Astrocyte (in vitro differentiated cells and primary cell): Measurements from ENCODE around the gene SND1.

Experiments
- EZH2 ChIP-seq: IDR thresholded peaks from 2 replicates; pipeline ENCODE4 v1.6.1; 2012; ENCODE audit warnings: mild to moderate bottlenecking, low read length, inconsistent platforms; ENCODE audit not compliant: insufficient read depth
- TF ChIP-seq, protein P1 (sequence below): IDR thresholded peaks from 2 replicates; pipeline ENCODE4 v1.5.1; 2011; ENCODE audit warnings: low read depth, mild to moderate bottlenecking, inconsistent platforms, low read length, moderate library complexity; ENCODE audit not compliant: insufficient read depth

DNA sequence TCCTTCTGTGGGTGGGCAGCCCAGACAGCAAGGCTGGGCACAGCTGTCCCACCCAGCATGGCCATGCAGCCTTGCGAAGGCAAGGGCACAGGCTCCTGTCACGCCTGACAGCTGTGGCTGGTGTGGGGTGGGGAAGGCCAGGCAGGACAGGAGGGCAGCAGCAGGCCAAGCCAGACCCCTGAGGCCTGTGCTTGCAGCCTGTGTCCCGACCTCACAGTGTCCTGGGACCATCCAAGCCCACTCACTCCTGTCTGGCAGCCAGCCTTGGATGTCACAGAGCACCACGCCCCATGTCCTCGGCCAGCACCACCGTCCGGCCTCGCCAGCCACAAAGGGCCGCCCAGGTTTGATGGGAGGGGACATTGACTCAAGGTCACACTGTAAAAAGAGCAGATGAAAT is 464.7 kb downstream of the SND1 start:
- TF ChIP-seq, protein P1, sequence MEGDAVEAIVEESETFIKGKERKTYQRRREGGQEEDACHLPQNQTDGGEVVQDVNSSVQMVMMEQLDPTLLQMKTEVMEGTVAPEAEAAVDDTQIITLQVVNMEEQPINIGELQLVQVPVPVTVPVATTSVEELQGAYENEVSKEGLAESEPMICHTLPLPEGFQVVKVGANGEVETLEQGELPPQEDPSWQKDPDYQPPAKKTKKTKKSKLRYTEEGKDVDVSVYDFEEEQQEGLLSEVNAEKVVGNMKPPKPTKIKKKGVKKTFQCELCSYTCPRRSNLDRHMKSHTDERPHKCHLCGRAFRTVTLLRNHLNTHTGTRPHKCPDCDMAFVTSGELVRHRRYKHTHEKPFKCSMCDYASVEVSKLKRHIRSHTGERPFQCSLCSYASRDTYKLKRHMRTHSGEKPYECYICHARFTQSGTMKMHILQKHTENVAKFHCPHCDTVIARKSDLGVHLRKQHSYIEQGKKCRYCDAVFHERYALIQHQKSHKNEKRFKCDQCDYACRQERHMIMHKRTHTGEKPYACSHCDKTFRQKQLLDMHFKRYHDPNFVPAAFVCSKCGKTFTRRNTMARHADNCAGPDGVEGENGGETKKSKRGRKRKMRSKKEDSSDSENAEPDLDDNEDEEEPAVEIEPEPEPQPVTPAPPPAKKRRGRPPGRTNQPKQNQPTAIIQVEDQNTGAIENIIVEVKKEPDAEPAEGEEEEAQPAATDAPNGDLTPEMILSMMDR = no peak
- no peak for TF ChIP-seq EZH2
